NCI-H446 treated with DMSO at 0.1 percent for 48 hours (cell line): ENCODE data around the gene ITGA4.

Experiments
- DNase-seq: peaks from one replicate; lab custom pipeline; 2025; lab: John Stamatoyannopoulos, UW

Gene ITGA4

DNA sequence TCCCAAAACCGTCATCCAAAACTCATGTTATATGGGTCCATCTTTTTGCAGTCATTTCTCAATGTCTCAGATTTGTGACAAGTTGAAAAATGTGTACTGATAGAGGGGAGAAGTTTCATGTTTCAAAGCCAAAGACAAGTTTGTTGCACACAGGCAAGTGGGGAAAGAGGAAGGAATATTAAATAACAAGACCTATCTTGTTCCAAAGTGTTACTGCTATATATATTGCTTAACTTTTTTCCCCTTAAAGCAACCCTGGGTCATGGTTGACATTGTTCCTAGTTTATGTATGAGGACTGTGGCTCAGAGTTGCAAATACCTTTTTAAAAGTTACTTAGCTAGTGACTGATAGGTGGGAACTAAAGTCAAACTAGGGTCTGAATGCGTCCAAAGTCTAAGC, 1.7 kb downstream of the ITGA4 start:
- no peak for DNase-seq

DNA sequence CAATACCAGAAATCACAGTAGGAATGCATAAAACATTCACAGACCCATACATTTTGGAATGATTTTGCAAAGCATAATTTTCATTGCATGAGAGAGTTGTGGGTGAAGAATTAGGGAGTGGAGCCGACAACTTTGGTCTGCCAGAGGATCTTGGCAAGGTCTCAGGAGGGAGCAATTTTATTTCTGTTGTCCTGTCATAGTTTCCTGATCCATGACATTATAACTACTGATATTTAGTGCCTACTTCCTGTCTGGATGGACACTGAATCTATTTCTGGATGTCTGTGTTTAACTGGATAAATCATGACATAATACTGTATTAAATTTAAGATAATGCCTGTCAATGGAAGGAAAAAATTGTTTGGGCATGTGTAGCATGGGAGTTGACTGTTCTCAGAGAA, 2.4 kb downstream of the ITGA4 start:
- no peak for DNase-seq

DNA sequence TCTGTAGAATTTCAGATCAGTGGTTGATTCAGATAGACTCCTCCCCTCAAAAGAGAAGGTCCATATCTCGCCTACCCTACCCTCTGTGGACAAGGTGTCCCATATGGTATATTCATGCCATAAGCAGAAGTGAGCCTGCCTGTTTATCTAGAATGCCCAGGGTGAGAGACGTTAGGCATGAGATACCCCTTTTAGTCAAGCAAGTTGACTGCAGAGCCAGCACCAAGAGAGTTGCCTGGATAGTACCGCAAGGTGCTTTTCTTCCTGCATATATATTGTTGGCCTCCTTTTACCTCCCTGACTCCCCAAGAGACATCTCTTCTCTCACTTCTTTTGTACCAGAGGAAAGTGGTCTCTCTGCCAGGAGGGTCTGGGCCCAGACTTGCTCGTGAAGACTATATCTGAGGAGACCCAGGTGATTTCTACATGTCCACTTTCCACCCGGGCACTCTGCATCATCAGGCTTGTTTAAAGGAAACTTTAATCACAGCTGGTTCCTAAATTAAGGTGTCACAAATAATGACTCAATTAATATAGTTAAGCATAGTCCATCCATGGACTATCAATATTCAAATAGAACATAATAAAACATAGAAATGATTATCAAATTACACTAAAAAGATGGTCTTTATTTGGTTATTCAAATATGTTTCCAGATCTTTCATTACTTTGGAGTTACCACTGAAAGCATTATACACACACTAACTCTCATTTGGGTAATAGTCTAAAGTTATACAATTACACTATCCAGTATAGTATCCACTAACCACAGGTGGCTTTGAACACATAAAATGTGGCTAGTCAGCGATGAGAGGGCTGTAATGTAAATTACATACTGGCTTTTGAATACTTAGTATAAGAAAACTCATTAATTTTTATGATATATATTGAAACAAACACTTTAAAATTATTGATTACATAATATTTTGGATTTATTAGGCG, 4.1 kb downstream of the ITGA4 start:
- no peak for DNase-seq

- DNase-seq = no peak
Observed at GRCh38 chr2:181462033-181462432, 4.8 kb downstream of the ITGA4 start.

DNA sequence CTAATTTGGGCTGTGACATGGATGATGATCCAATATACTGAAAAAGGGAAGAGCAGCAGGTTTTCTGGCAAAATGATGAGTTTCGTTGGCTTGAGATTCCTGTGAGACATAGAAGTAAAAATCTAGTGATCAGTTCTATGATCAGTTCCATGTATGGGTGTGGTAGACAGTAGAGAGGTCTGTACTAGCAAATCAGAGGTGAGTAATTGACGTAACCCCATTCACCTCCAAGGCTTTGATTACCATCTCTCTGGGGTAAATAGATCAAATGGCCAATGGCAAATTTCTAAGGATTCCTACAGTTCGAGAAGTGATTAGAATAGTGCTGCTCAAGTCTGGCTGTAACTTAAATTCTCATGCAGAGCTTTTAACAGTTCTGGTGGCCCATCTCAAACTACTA, 6.4 kb downstream of the ITGA4 start:
- no peak for DNase-seq

- no peak for DNase-seq
Observed at GRCh38 chr2:181464966-181465365, 7.8 kb downstream of the ITGA4 start.

- DNase-seq = peak; percentile 15
Observed at GRCh38 chr2:181465676-181466375, 8.6 kb downstream of the ITGA4 start.

- DNase-seq = peak; percentile 33
Observed at GRCh38 chr2:181466661-181467576, 9.7 kb downstream of the ITGA4 start.

DNA sequence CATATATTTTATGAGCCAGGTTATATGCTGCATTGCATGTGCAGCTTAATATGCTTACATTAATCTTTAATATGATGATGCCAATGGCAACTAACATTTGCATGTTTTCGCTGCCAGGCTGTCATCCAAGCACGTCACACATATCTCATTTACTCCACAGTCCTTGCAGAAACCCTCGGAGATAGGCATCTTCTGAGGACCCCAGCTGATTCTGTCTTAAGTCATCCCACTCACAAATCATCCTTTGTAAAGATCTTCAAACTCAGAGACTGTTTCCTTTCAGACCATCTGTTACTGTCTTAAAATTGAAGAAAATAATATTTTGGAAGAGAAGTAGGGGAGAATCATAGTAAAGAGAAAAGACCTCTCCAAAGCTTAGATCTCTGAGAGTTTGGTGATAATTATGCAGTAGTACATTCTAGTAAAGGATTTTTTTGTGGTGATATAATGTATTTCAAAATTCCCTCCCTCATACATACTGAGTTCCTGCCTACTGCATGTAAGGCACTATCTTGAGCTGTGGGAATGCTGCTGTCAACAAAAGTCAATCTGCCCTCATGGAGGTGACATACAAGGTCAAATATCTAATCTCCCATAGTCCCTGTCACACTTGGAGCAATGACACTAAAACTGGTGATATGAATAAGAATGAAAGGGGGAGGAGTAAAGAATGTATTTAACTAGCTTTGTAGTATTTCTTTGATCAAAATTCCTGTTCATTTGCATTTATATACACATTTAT, 11.0 kb downstream of the ITGA4 start:
- DNase-seq = no peak

- DNase-seq = no peak
Observed at GRCh38 chr2:181468811-181469210, 11.6 kb downstream of the ITGA4 start.

DNA sequence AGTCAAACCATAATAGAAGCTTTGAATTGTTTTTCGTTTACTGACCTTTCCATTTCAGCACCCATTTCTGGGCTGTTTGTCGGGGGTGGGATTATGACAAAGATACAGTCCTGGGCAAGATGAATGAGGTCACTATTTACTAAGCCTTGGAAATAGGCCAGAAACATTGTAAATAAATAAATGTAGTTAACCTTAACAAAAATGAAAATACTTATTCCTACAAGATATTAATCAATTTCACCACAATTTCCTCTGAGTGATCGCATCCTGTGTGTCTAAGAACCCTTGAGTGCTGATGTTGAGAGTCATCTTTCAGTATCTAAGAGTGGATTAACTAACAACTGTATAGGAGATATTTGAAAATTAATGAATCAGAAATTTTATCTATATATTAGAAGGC, 14.0 kb downstream of the ITGA4 start:
- DNase-seq = no peak

GRCh38 chr2:181471783-181472182, 14.6 kb downstream of the ITGA4 start:
- peak; percentile 34 for DNase-seq

- DNase-seq = no peak
Observed at GRCh38 chr2:181472990-181473389, 15.8 kb downstream of the ITGA4 start.

- no peak for DNase-seq
Observed at GRCh38 chr2:181474222-181474881, 17.2 kb downstream of the ITGA4 start.

GRCh38 chr2:181483211-181483610, 26.0 kb downstream of the ITGA4 start:
- no peak for DNase-seq

DNA sequence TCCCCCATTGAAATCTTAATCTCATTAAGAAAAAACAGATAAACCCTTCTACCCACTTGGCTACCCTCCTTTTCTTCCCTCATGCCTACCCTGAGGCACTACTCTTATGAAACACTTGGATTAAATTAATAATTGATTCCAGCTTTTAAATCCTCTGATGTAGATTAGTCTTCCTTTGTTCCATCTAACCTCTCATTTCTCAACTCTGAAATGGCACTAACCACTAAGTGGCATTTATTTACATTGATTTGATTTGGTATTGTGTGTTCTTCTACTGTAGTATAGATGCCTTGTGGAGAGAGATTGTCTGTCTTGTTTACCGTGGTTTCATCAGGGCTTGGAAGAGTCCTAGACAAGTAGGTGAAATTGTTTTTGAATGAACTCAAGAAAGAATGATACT, 26.7 kb downstream of the ITGA4 start:
- no peak for DNase-seq

GRCh38 chr2:181484851-181485637, 27.9 kb downstream of the ITGA4 start:
- DNase-seq = no peak

GRCh38 chr2:181485638-181485946, 28.4 kb downstream of the ITGA4 start:
- no peak for DNase-seq

DNA sequence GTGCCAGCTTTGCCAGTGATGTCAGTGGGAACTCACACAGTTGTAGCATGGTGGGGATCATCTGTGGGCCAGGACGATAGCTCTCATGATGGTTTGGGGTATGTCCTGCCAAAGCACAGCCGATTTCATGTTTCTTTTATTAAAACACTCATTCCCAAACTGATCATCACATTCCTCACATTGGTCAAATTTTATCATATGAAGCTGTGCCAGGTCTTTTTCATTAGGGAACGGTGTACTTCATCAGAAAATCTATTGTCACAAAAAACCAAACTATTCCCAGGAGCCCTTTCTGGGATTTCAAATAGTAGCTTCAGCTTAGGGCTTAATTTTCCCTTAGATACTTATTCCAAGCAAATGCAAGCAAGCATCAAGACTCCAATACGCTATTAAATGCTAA, 42.0 kb downstream of the ITGA4 start:
- DNase-seq = no peak

- DNase-seq = no peak
Observed at GRCh38 chr2:181500201-181500600, 43.0 kb downstream of the ITGA4 start.
